GM19025 (cell line): ENCODE measurements around the gene IGSF22.
"Not testable (repeated sequence)": the region's sequence is repeated elsewhere in the genome, so short reads cannot be mapped to it uniquely, and the experiment has no call there.

Experiments
- ATAC-seq: cut with Tn5 transposase; IDR thresholded peaks from one replicate; pipeline ENCODE4 v1.9.1; 2021; ENCODE audit warnings: mild to moderate bottlenecking, low read depth, moderate library complexity; ENCODE audit not compliant: unreplicated experiment

Gene IGSF22

DNA sequence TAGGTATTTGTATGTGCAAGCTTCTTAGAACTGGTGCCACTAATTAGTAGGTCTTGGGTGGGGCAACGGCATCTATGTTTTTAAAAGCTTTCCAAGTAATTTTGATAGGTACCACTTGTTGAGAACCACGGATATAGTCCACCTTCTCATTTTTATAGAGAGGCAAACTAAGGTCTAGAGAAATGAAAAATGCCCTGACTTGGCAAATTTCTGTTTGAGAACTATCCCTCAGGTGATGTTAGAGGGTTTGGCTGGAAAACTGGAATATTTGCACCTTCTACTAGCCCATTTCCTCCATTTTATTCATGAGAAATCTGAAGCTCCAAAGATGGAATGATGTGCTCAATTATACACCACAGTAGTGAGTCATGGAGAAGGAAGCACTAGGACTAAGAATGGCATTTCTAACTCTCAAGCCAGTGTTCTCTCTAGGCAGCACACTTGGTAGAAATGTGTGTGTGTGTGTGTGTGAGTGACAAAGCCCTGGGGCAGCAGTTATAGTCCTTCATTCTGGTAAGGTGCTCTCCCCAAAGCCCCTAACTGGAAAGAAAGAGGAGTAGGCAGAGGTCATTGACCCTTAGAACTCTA lies 29.3 kb downstream of the IGSF22 start:
- ATAC-seq: no peak

DNA sequence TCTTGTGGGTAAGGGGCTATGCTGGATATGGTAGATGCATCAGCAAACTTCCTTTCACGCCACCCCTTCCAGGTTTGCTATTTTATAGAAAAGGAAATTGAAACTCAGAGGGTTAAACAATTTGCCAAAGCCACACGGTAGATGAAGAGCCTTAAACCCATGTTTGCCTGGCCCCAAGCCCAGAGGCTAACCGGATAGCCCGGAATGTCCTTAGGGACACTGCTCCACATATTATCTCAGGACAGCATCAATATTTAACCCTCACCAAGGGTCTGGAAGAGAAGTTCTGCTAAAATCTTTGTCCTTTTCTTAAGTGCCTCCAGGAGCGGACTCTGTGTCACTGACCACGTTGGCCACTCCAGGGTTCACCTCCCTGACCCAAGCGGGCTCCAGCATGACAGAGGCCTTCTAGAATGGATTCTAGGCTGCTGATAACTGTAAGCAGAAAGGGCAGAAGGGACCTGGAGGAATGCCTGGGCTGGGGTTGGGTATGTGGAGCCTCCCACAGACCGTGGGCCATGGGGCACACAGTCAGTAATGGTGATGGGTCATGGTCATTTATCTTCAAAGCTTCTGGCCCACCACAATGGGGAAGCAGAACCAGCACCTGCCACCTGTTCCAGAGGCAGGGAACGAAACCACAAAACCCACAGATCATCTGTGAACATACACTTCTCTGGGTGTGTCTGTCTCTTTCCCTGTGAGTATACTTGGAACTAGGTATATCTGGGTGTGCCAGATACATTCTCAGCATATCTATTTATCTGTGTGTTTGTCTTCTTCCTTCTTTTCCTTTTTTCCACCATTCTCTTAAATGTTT lies 32.8 kb downstream of the IGSF22 start:
- no peak for ATAC-seq

DNA sequence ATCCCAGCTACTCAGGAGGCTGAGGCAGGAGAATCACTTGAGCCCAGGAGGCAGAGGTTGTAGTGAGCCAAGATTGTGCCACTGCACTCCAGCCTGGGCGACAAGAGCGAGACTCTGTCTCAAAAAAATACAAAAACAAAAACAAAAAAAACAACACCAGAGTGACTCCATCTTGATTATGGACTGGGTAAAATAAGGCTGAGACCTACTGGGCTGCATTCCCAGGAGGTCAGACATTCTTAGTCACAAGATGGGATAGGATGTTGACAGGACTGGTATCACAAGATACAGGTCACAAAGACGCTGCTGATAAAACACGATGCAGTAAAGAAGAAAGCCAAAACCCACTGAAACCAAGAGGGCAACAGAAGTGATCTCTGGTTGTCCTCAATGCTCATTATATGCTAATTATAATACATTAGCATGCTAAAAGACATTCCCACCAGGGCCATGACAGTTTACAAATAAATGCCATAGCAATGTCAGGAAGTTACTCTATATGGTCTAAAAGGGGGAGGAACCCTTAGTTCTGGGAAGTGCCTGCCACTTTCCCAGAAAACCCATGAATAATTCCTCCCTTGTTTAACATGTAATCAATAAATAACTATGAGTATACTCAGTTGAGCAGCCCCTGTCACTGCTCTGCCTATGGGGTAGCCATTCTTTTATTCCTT lies 34.4 kb downstream of the IGSF22 start:
- not testable (repeated sequence) for ATAC-seq

DNA sequence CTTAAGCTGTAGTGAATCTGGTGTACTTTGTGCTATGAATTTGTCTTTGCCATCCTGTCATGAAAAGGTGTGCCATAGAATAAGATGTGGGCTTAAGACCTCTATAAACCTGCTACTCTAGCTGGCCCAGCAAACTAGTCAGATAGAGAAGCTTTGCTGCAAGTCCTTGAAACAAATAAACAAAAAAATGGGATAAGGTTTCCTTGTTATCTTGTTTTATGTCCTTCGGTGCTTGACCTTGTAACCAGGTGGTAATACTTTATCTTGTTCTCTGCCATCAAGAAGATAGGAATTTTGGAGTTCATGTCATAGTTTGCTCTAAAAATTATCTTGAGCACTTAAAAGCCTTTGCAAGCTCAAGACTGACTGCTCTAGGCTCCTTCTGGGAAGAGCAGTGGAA lies 41.7 kb downstream of the IGSF22 start:
- no peak for ATAC-seq

DNA sequence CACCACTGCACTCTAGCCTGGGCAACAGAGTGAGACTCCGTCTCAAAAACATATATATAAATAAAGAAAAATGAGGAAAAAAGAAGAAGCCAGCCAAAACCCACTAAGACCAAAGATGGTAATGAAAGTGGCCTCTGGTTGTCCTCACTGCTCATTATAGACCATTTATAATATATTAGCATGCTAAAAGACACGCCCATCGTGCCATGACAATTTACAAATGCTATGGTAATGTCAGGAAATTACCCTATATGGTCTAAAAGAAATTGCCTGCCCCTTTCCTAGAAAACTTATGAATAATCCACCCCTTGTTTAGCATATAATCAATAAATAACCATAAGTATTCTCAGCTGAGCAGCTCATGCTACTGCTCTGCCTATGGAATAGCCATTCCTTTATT lies 43.5 kb downstream of the IGSF22 start:
- ATAC-seq: no peak

DNA sequence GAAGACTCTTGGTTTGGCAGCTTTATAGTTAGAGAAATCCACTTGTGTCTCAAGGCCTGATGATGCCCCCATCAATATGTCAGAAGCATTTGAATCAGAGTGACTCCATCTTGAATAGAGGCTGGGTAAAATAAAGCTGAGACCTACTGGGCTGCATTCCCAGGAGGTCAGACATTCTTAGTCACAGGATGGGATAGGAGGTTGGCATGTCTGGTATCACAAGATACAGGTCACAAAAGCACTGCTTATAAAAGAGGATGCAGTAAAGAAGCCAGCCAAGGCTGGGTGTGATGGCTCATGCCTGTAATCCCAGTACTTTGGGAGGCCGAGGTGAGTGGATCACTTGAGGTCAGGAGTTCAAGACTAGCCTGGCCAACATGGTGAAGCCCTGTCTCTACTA lies 44.0 kb downstream of the IGSF22 start:
- ATAC-seq: not testable (repeated sequence)

DNA sequence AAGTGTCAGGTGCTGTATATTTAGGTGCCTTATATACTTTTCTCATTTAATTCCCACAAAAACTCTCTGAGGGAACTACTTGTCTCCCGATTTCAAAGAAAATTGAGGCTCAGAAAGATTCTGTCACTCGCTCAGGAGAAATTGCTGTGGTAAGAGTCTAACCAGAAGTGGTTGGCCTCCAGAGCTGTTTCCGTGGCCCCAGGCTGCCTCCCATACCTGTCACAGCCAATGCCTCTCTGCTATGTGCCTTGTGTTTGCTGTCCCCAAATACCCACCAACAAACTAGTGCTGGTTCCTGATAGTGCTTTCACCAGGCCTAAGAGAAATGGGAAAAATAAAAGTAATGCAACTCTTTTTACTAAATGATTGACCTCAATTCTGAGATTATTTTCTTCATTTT lies 48.4 kb downstream of the IGSF22 start:
- no peak for ATAC-seq

DNA sequence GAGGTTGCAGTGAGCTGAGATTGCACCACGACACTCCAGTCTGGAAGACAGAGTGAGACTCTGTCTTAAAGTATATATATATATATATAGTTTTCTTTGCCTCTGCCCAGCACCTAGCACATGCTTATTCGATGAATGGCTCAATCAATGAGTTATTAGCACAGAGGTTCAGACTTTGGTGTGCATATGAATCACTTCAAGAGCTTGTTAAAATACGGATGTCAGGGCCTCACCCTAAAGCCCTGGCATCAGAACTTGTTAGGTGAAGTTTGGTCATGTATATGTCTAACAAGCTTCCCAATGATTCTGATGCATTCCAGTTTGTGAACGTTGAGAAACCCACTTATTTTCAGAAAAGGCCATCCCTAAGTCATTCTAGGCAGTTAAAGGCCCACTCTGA lies 49.2 kb downstream of the IGSF22 start:
- ATAC-seq: no peak

DNA sequence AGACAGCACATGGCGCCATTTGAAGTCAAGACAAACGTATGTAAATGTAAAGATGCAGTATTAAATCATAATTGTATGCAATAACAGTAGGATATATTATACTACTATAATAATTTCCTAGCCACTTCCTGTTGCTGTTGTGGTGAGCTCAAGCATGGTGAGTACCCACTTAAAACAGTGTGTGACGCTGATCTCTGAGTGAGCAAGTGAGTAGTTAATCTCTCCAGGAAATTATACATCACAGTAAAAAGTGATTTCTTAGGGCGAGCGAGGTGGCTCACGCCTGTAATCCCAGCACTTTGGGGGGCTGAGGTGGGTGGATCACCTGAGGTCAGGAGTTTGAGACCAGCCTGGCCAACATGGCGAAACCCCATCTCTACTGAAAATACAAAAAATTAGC lies 53.8 kb downstream of the IGSF22 start:
- ATAC-seq: not testable (repeated sequence)

DNA sequence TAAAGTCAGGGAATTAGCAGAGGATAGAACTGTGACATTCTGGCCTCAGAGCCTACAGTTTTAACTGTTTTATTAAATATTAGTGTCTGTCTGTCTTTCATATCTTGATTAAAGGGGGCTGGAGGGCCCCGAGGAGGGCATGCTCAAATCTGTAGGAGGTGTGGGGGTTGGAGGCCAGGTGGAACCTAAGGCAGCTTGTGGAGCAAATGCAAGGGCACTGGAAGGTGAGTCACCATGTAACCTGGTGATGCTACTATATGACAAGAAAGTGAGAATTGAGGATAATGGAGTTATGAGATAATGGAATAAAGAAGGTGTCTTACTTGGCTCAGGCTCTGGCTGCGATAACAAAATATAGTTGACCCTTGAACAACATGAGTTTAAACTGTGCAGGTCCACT lies 54.7 kb downstream of the IGSF22 start:
- no peak for ATAC-seq

DNA sequence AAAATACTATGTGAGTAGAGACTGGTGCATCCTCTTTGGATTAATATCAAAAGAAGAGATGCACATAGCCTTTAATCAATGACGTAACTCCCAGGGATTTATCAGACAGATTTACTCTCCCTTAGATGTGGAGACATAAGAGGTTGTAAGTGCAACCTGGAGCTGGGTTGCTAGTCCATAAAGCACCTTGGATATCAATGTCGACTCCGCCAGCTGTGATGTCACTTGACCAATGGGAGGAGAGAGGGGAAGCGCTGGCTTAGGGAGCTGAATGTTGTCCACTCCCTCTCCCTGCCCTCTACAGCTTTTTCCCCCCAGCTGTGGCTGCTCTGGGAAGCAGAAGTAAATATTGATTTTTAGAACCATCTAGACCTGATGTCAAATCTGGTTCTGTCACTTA lies 56.3 kb downstream of the IGSF22 start:
- ATAC-seq: no peak

DNA sequence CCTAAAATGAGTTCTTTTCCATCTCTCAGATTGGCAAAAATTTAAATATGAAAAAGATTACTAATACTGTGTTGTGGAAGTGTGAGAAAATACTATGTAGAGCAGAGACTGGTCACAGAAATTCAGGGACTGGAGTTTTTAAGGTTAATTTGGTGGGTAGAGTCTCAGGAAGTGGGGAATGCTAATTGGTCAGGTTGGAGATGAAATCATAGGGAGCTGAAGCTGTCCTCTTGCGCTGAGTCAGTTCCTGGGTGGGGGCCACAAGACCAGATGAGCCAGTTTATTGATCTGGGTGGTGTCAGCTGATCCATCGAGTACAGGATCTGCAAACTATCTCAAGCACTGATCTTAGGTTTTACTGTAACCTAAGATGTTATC lies 56.8 kb downstream of the IGSF22 start:
- no peak for ATAC-seq

DNA sequence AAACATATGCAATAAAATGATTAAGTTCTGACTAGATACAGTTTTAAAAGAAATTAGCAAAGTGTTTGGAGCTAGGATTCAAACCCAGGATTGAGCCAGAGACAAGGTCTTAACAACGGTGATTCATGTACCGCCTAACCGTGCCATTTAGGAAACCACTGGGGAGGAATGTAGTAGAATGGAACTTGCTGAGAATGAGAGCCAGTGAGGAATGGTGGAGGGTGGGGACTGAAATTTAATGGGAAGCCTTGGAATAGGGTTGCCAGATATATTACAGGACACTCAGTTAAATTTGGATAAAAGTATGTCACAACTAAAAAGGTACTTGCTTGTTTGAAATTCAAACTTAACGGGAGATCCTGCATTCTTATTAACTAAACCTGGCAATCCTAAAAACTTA lies 57.9 kb downstream of the IGSF22 start:
- no peak for ATAC-seq

DNA sequence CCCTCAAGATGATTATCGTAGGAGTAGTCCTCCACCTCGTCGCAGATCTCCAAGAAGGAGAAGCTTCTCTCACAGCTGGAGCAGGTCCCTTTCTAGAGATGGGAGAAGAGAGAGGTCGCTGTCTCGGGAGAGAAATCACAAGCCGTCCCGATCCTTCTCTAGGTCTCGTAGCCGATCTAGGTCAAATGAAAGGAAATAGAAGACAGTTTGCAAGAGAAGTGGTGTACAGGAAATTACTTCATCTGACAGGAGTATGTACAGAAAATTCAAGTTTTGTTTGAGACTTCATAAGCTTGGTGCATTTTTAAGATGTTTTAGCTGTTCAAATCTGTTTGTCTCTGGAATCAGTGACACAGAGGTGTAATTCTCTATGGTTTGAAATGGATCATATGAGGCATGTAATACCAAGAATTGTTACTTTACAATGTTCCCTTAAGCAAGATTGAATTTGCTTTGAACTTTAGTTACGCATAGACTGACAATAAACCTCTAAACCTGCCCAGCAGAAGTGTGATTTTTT lies 60.6 kb downstream of the IGSF22 start:
- not testable (repeated sequence) for ATAC-seq

DNA sequence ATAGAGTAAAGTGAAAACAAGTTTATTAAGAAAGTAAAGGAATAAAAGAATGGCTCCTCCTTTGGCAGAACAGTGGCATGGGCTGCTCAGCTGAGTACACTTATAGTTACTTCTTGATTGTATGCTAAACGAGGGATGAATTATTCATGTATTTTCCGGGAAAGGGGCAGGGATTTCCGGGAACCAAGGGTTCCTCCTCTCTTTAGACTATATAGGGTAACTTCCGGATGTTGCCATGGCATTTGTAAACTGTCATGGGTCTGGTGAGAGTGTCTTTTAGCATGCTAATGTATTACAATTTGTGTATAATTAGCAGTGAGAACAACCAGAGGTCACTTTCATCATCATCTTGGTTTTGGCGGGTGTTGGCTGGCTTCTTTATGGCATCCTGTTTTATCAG lies 68.3 kb downstream of the IGSF22 start:
- ATAC-seq: no peak
